H1 (cell line): ENCODE measurements around the gene TGM5. TPM values are rescaled to one million over a fixed set of nuclear protein-coding genes. Genes with fewer than 3 reads are reported as not detected.

Experiments used
- CBX8 ChIP-seq: fragments of 300-800, 300-1000 bp; sonication (generic); IDR thresholded peaks from 2 replicates; pipeline ENCODE4 v1.7.1; 2016; ENCODE audit warnings: low read depth, low read length, borderline replicate concordance
- CEBPB ChIP-seq: IDR thresholded peaks from 2 replicates; pipeline ENCODE4 v1.6.1; 2012; ENCODE audit warnings: low read depth, low read length
- polyA plus RNA-seq, 7 experiments: library from polyadenylated mRNA; depleted of rRNA in 3 of 7; stranded (reverse) in 5 of 7; unstranded in 2 of 7; fragments of >200 nt in 5 of 7; fragments of 200-250 nt in 2 of 7; gene quantifications; 1 replicate in 5 of 7; 2 replicates in 1 of 7; 4 replicates in 1 of 7; pipeline versions ENCODE4 v1.2.1 to v1.2.3, GENCODE V29; 2011 to 2013; ENCODE audit warnings: missing spikeins in 2 of 7, mixed read lengths in 2 of 7
- total RNA-seq: library from RNA; stranded (reverse); fragmentation: NEBNext Ultra II Directional; extraction: Animal tissue kit (Norgen Biotek cat#: 25700); gene quantifications from 2 replicates; pipeline ENCODE4 v1.2.1, GENCODE V29; 2021

TGM5 gene
- total and polyA plus RNA-seq, 2 of the 8 experiments (the other 6 are each of a cell fraction or from before 2014, with no cell fraction given), result not detected

GRCh38 chr15:43299411-43299810 lies 32.7 kb upstream of the TGM5 start (continued):
- TF ChIP-seq CBX8, result no peak
- no peak for TF ChIP-seq CEBPB
- TF ChIP-seq, all 59 proteins: peak for 0
